Measurements from ENCODE around the gene LIX1L. TPM values are rescaled to one million over a fixed set of nuclear protein-coding genes. Genes with fewer than 3 reads are reported as not detected.

Gene LIX1L
- total and polyA plus RNA-seq, 2 of the 13 experiments (the other 11 are each of a cell fraction or from before 2014, with no cell fraction given) = 8.1 to 24.9 TPM

DNA sequence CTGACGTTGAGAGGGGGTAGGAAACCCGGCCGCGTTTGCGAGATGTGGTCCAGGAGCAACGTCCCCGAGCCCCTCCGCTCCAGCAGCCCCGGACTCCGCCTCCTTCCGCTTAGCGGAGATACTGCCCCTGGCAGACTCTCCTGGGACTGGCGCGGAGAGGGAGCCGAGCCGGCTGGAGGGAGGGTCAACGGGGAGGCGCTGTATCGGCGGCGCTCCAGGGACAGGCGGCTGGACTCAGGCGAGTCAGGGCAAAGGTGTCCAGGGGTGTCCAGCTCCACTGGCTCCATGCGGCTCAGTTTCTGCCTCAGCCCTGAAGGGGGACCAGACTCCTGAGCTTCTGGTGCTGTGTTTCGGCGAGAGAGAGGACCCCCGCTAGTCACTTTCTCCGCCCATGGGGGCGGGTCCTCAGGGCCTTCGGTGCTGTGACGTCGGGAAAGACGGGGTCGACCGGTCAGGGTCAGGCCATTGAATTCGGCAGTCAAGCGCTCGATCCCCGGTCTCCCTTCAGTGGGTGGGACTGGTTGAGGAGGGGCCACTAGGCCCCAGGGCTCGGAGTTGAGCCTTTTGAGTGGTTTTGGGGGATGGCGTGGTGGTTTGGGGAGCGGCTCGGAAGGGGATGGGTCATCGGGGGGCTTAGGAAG lies 2.8 kb upstream of the LIX1L start (continued):
- TF ChIP-seq, protein P1, sequence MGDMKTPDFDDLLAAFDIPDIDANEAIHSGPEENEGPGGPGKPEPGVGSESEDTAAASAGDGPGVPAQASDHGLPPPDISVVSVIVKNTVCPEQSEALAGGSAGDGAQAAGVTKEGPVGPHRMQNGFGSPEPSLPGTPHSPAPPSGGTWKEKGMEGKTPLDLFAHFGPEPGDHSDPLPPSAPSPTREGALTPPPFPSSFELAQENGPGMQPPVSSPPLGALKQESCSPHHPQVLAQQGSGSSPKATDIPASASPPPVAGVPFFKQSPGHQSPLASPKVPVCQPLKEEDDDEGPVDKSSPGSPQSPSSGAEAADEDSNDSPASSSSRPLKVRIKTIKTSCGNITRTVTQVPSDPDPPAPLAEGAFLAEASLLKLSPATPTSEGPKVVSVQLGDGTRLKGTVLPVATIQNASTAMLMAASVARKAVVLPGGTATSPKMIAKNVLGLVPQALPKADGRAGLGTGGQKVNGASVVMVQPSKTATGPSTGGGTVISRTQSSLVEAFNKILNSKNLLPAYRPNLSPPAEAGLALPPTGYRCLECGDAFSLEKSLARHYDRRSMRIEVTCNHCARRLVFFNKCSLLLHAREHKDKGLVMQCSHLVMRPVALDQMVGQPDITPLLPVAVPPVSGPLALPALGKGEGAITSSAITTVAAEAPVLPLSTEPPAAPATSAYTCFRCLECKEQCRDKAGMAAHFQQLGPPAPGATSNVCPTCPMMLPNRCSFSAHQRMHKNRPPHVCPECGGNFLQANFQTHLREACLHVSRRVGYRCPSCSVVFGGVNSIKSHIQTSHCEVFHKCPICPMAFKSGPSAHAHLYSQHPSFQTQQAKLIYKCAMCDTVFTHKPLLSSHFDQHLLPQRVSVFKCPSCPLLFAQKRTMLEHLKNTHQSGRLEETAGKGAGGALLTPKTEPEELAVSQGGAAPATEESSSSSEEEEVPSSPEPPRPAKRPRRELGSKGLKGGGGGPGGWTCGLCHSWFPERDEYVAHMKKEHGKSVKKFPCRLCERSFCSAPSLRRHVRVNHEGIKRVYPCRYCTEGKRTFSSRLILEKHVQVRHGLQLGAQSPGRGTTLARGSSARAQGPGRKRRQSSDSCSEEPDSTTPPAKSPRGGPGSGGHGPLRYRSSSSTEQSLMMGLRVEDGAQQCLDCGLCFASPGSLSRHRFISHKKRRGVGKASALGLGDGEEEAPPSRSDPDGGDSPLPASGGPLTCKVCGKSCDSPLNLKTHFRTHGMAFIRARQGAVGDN (CRISPR knock-in tag; IDR thresholded peaks at IDR 0.05) = peak; percentile 66
- TF ChIP-seq ZNF292 (CRISPR knock-in tag; IDR thresholded peaks at IDR 0.05; ENCODE audit: borderline replicate concordance, low read depth) = peak; percentile 62; the same call in 1 of the 2 replicates
- TF ChIP-seq CHD4 (IDR thresholded peaks at IDR 0.05; ENCODE audit: borderline replicate concordance, low read length) = no peak
- TF ChIP-seq, protein P2, sequence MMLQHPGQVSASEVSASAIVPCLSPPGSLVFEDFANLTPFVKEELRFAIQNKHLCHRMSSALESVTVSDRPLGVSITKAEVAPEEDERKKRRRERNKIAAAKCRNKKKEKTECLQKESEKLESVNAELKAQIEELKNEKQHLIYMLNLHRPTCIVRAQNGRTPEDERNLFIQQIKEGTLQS (CRISPR knock-in tag; IDR thresholded peaks at IDR 0.05) = no peak
- TF ChIP-seq ZNF260 (CRISPR knock-in tag; IDR thresholded peaks at IDR 0.05; ENCODE audit: borderline replicate concordance, low read depth) = no peak
- no peak for TF ChIP-seq MIXL1 (CRISPR knock-in tag; IDR thresholded peaks at IDR 0.05)
- no peak for TF ChIP-seq ZNF83 (CRISPR knock-in tag; IDR thresholded peaks at IDR 0.05; ENCODE audit: borderline replicate concordance)
- no peak for TF ChIP-seq ZNF20 (CRISPR knock-in tag; IDR thresholded peaks at IDR 0.05)
- no peak for TF ChIP-seq DMAP1 (CRISPR knock-in tag; IDR thresholded peaks at IDR 0.05)
- no peak for TF ChIP-seq SP140L (CRISPR knock-in tag; IDR thresholded peaks at IDR 0.05; ENCODE audit: borderline replicate concordance)
- TF ChIP-seq, protein P3, sequence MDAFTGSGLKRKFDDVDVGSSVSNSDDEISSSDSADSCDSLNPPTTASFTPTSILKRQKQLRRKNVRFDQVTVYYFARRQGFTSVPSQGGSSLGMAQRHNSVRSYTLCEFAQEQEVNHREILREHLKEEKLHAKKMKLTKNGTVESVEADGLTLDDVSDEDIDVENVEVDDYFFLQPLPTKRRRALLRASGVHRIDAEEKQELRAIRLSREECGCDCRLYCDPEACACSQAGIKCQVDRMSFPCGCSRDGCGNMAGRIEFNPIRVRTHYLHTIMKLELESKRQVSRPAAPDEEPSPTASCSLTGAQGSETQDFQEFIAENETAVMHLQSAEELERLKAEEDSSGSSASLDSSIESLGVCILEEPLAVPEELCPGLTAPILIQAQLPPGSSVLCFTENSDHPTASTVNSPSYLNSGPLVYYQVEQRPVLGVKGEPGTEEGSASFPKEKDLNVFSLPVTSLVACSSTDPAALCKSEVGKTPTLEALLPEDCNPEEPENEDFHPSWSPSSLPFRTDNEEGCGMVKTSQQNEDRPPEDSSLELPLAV (CRISPR knock-in tag; conservative IDR thresholded peaks at IDR 0.05; ENCODE audit: low read depth) = no peak
- TF ChIP-seq, protein P4, sequence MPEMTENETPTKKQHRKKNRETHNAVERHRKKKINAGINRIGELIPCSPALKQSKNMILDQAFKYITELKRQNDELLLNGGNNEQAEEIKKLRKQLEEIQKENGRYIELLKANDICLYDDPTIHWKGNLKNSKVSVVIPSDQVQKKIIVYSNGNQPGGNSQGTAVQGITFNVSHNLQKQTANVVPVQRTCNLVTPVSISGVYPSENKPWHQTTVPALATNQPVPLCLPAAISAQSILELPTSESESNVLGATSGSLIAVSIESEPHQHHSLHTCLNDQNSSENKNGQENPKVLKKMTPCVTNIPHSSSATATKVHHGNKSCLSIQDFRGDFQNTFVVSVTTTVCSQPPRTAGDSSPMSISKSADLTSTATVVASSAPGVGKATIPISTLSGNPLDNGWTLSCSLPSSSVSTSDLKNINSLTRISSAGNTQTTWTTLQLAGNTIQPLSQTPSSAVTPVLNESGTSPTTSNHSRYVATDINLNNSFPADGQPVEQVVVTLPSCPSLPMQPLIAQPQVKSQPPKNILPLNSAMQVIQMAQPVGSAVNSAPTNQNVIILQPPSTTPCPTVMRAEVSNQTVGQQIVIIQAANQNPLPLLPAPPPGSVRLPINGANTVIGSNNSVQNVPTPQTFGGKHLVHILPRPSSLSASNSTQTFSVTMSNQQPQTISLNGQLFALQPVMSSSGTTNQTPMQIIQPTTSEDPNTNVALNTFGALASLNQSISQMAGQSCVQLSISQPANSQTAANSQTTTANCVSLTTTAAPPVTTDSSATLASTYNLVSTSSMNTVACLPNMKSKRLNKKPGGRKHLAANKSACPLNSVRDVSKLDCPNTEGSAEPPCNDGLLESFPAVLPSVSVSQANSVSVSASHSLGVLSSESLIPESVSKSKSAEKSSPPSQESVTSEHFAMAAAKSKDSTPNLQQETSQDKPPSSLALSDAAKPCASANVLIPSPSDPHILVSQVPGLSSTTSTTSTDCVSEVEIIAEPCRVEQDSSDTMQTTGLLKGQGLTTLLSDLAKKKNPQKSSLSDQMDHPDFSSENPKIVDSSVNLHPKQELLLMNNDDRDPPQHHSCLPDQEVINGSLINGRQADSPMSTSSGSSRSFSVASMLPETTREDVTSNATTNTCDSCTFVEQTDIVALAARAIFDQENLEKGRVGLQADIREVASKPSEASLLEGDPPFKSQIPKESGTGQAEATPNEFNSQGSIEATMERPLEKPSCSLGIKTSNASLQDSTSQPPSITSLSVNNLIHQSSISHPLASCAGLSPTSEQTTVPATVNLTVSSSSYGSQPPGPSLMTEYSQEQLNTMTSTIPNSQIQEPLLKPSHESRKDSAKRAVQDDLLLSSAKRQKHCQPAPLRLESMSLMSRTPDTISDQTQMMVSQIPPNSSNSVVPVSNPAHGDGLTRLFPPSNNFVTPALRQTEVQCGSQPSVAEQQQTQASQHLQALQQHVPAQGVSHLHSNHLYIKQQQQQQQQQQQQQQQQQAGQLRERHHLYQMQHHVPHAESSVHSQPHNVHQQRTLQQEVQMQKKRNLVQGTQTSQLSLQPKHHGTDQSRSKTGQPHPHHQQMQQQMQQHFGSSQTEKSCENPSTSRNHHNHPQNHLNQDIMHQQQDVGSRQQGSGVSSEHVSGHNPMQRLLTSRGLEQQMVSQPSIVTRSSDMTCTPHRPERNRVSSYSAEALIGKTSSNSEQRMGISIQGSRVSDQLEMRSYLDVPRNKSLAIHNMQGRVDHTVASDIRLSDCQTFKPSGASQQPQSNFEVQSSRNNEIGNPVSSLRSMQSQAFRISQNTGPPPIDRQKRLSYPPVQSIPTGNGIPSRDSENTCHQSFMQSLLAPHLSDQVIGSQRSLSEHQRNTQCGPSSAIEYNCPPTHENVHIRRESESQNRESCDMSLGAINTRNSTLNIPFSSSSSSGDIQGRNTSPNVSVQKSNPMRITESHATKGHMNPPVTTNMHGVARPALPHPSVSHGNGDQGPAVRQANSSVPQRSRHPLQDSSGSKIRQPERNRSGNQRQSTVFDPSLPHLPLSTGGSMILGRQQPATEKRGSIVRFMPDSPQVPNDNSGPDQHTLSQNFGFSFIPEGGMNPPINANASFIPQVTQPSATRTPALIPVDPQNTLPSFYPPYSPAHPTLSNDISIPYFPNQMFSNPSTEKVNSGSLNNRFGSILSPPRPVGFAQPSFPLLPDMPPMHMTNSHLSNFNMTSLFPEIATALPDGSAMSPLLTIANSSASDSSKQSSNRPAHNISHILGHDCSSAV (CRISPR knock-in tag; IDR thresholded peaks at IDR 0.05; ENCODE audit: borderline replicate concordance) = no peak
- TF ChIP-seq RELA (CRISPR knock-in tag; IDR thresholded peaks at IDR 0.05) = no peak
- TF ChIP-seq STAG1 (CRISPR knock-in tag; IDR thresholded peaks at IDR 0.05) = no peak
- no peak for TF ChIP-seq ZFP41 (CRISPR knock-in tag; IDR thresholded peaks at IDR 0.05; ENCODE audit: borderline replicate concordance)
- no peak for TF ChIP-seq NFE2L1 (CRISPR knock-in tag; IDR thresholded peaks at IDR 0.05; ENCODE audit: borderline replicate concordance)

All from HepG2 (cell line).